Stimulated activated CD4-positive, alpha-beta T cell treated with anti-CD3 and anti-CD28 coated beads, Interleukin-1b, Interleukin-23, amount 100 ng/mL, for 48 hours (primary cell): Measurements from ENCODE around the gene DBI.
A peak's percentile ranks its signal among the peaks of the same experiment; 100 is the strongest.

Experiments
- DNase-seq: peaks from one replicate; pipeline ENCODE4 v3.0.0-alpha.2; 2020

DBI gene

DNA sequence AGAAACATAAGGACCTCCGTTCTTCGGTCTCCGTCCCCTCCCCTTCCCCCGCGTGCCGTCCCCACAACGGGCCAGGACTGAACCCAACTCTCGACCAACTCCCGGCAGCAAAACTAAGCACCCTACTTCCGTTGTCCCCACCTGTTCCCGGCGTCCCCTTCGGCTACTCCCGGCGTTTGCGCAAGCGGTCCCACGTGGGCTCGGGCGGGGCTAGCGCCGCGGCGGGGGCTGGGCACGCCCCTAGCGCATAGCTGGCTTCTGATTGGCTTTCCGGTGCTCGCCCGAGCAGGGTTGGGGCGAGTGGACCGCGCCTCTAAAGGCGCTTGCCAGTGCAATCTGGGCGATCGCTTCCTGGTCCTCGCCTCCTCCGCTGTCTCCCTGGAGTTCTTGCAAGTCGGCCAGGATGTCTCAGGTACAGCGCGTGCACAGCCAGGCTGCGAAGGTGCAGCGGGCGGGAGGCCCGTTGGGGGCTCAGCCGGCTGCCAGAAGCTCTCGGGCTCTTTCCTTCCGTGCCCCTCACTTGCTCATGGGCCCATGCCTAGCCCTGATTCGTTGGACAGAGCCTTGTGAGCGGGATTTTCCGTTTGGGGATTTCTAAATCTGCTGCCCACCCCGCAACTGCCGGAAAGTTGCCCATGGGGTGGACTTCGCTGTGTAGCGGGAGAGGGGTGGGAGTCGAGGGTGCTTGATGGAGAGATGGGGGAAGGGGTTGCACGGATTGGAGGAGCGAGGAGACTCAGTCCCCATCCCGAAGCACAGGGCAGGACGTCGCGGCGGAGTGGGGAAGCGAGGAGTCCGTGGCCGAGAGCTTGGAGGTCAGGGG lies at the start of gene DBI, which contains the start of gene C2orf76:
DBI (plus strand) TSS at position 329 of the 823 bp plus-strand sequence; CDS start at position 404, 75 bp downstream.
C2orf76 (minus strand) TSS at position 186 of the 823 bp plus-strand sequence. CDS start 26,875 bp downstream, outside the sequence.
- peak; percentile 93 for DNase-seq

- no peak for DNase-seq
These were observed 49.2 kb upstream of the DBI start for GRCh38 chr2:119317554-119317953.

DNA sequence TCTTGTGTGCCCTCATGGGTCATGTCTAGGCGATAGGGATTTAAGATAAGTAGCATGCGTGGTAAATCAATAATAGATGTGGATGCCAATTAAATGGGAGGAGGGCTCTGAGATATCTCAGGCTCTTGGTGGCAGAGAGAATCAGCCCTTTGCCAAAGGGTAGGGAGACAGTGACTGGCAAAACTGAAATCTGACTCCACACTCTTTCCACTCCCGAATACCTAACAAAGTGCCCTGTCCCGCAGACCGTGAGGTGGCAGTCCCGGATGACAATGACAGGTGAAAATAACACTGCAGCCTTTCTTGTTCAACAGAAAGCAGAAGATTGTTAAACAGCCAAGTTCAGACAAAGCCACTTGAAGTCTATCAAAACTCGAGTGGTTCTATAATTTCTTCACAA lies 47.2 kb upstream of the DBI start:
- DNase-seq, result no peak

DNA sequence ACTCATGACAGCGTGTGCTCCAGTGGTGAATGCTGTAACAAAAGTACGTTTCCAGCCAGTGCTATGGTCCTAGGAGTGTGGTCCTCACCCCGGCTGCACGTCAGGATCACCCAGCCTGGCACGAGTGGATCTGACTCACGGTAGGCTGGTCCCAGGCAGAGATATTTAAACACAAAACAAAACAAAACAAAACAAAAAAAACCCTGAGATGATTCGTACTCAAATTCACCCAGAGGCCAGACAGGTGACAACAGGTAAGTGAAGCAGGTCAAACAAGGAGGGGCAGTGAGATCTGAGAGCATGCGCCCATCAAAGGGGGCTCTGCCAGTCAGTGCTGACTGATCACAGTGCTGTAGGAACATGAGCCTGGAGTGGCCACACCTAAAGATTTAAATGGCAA lies 43.3 kb upstream of the DBI start:
- DNase-seq, result no peak

GRCh38 chr2:119324685-119325270 lies 42.0 kb upstream of the DBI start:
- no peak for DNase-seq

GRCh38 chr2:119326938-119327337 lies 39.8 kb upstream of the DBI start:
- no peak for DNase-seq

DNA sequence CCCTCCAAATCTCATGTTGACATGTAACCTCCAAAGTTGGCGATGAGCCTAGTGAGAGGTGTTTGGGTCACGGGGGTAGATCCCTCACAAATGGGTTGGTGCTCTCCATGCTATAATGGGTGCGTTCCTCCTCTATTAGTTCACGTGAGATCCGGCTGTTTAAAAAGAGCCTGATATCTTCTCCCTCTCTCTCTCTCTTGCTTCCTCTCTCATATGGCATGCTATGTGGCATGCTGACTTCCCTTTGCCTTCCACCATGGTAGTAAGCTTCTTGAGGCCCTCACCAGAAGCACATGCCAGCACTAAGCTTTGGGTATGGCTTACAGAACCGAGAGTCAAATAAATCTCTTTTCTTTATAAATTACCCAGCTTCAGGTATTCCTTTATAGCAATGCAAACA lies 39.3 kb upstream of the DBI start:
- no peak for DNase-seq

DNA sequence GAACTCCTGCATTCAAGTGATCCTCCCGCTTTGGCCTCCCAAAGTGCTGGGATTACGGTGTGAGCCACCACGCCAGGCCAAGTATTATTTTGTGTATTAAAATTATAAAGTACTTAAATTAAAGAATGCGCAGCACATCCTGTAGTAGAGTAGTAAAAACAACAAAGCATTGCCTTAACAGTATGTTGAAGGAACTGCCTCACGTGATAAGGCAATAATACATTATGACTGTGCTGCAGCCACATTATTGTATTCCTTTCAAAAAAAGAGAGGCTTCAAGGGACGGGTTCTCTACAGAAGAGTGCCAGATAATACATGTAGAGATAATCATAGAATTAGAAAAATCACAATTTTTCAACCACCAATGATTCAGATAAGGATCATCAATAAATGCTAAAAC lies 33.8 kb upstream of the DBI start:
- DNase-seq, result no peak

GRCh38 chr2:119333360-119333759 lies 33.4 kb upstream of the DBI start:
- no peak for DNase-seq

DNA sequence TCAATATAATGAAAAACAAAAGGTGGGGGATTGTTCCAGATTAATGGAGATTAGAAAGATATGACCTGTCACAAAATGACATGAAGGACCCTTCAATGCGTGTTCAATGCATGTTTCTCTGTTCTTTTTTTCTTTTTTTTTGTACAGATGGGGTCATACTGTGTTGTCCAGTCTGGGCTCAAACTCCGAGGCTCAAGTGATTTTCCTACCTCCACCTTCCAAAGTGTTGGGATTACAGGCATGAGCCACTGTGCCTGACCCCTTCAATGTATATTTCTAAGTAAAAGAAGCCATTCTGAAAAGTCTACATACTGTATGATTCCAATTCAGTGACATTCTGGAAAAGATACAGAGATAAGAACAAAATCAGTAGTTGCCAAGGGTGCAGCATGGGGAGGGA lies 32.9 kb upstream of the DBI start:
- DNase-seq, result no peak

GRCh38 chr2:119337749-119338148 lies 29.0 kb upstream of the DBI start:
- DNase-seq, result no peak

GRCh38 chr2:119338272-119338671 lies 28.5 kb upstream of the DBI start:
- no peak for DNase-seq

- no peak for DNase-seq
These were observed 27.8 kb upstream of the DBI start for GRCh38 chr2:119338826-119339561.

GRCh38 chr2:119339562-119339923 lies 27.2 kb upstream of the DBI start:
- no peak for DNase-seq

- DNase-seq, result no peak
These were observed 25.1 kb upstream of the DBI start for GRCh38 chr2:119341684-119342083.

- no peak for DNase-seq
These were observed 17.5 kb upstream of the DBI start for GRCh38 chr2:119349289-119349688.

- DNase-seq, result no peak
These were observed 16.3 kb upstream of the DBI start for GRCh38 chr2:119350311-119350998.

- no peak for DNase-seq
These were observed 14.4 kb upstream of the DBI start for GRCh38 chr2:119352357-119352756.

DNA sequence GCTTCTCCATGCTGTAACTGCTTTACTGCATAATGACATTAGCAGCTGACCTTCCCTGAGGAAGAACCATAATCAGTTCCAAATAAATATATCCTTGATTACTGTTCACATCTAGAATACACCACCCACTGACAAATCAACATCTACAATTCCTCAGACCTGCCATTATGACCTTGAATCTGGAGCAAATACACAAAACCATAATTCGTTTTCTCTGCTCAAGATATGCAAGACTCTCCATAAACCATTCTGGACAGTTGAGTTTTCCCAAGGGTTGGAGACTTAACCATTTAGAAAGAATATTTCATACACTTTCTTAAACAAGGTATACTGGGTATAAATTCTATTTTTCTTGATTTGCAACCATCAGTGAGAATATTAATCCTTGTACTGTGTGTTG lies 11.9 kb upstream of the DBI start:
- no peak for DNase-seq

GRCh38 chr2:119359774-119360173 lies 7.0 kb upstream of the DBI start:
- no peak for DNase-seq

GRCh38 chr2:119360423-119360966 lies 6.3 kb upstream of the DBI start:
- DNase-seq, result no peak

DNA sequence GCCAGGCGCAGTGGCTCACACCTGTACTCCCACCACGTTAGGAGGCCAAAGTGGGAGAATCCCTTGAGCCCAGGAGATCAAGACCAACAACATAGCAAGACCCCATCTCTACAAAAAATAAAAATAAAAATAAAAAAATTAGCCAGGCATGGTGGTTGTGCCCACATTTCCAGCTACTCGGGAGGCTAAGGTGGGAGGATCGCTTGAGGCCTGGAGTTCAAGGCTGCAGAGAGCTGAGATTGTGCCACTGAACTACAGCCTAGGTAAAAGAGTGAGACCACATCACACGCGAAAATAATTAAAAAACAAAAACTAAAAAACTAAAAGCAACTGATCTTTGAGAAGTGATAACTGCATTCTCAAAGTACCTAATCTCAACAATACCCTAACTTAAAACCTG lies 2.0 kb upstream of the DBI start:
- no peak for DNase-seq

DNA sequence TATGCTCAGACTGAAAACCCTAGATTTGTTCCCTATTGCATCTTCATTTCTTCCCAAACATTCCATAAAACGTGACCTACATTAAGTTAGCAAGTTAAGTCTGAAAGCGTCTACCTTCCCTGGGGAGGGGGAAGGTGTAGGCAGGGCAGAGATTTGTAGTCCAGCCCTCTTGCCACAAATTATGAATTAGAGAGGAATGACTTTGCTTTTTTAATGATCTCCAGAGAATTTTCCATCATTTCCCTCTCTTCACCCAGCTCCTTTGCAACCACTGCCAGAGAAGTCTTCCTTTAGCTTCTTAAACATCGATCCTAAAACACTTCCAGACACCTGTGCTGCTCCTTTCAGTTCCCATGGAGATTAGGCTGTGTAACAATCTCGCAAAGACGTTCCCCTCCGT lies 1.3 kb upstream of the DBI start:
- no peak for DNase-seq
